K562 (cell line): ENCODE data around the gene U2SURP. TPM values are rescaled to one million over a fixed set of nuclear protein-coding genes. Genes with fewer than 3 reads are reported as not detected.

Experiments
- ATAC-seq: fragments of 200-7000 bp; cut with Tn5 transposase; 3 replicates; pipeline ENCODE4 v1.9.1; 2020; ENCODE audit warnings: moderate library complexity
- Bru-seq: library from RNA; stranded (reverse); fragments of 400-500 nt; gene quantifications from one replicate; lab custom pipeline; 2021; lab: Mats Ljungman, UMichigan
- BruChase-seq, 2 experiments: library from RNA; stranded (reverse); fragments of 400-500 nt; gene quantifications; one replicate each; lab custom pipeline; 2021; lab: Mats Ljungman, UMichigan
- BruUV-seq: library from RNA; stranded (reverse); fragments of 400-500 nt; replicated peaks from 2 replicates; lab custom pipeline; 2021; lab: Mats Ljungman, UMichigan
- CTCF ChIA-PET: fragments of 300-600 bp; formaldehyde crosslinking; extraction: SDS; loops from one replicate; lab custom pipeline; 2021; ENCODE audit warnings: low intra/inter-chr PET ratio; lab: Yijun Ruan, JAX
- POLR2A ChIA-PET: fragments of 300-600, 350-650 bp; sonication (Branson Sonifier 250); formaldehyde crosslinking; extraction: SDS; loops from one replicate; lab custom pipeline; 2021; ENCODE audit warnings: antibody characterized with exemption, inconsistent platforms; lab: Yijun Ruan, JAX
- DNase-seq, 4 experiments: peaks; one replicate each; pipeline versions ENCODE4 v3.0.0 to v3.0.0-alpha.2; 2011 to 2018; ENCODE audit warnings: low spot score in 3 of 4, mixed read lengths in 3 of 4; ENCODE audit errors: extremely low read depth in 1 of 4
- FAIRE-seq: peaks from 2 replicates; lab custom pipeline; 2011; peaks lifted over from hg19 to GRCh38; lab: Jason Lieb, UNC
- H2AFZ ChIP-seq: 2 replicates; pipeline ENCODE4 v1.6.0; 2011; ENCODE audit warnings: low read depth, low read length, control low read depth, inconsistent platforms
- H3K27ac ChIP-seq: fragments of 200-600 bp; 3 replicates; pipeline ENCODE4 v1.8.0; 2011; ENCODE audit warnings: low read depth, mild to moderate bottlenecking, control low read depth, inconsistent platforms, low read length, moderate library complexity, mixed read lengths; ENCODE audit errors: extremely low read depth
- H3K27me3 ChIP-seq, 2 experiments: fragments of 300-600 bp in 1 of 2; 2 replicates in 1 of 2; 3 replicates in 1 of 2; pipeline versions ENCODE4 v1.6.0 to v1.8.0; 2011; ENCODE audit warnings: inconsistent platforms in 2 of 2, low read length in 2 of 2, mild to moderate bottlenecking in 1 of 2, mixed read lengths in 1 of 2, moderate library complexity in 1 of 2; ENCODE audit not compliant: control insufficient read depth in 2 of 2, insufficient read depth in 2 of 2
- H3K36me3 ChIP-seq: fragments of 300-600 bp; 3 replicates; pipeline ENCODE4 v1.8.0; 2011; ENCODE audit warnings: mild to moderate bottlenecking, low read length, inconsistent platforms; ENCODE audit not compliant: control insufficient read depth, insufficient read depth
- H3K4me1 ChIP-seq, 2 experiments: fragments of 200-600 bp in 1 of 2; replicated peaks in 1 of 2; 2 replicates in 1 of 2; 3 replicates in 1 of 2; pipeline versions ENCODE4 v1.5.1 to v1.8.0; 2011; ENCODE audit warnings: inconsistent platforms in 2 of 2, low read length in 2 of 2, mild to moderate bottlenecking in 1 of 2, mixed read lengths in 1 of 2, moderate library complexity in 1 of 2; ENCODE audit not compliant: control insufficient read depth in 2 of 2, insufficient read depth in 2 of 2
- H3K4me2 ChIP-seq: 2 replicates; pipeline ENCODE4 v1.6.1; 2011; ENCODE audit warnings: low read length, control low read depth, inconsistent platforms, mixed read lengths; ENCODE audit not compliant: insufficient read depth
- H3K4me3 ChIP-seq: fragments of 200-600 bp; sonication (generic), shearing (Covaris generic); 2 replicates; pipeline ENCODE4 v1.5.1; 2016; ENCODE audit warnings: control low read depth, inconsistent platforms
- H3K79me2 ChIP-seq: fragments of 200-600 bp; 3 replicates; pipeline ENCODE4 v1.8.0; 2011; ENCODE audit warnings: low read length, inconsistent platforms; ENCODE audit not compliant: control insufficient read depth, insufficient read depth
- H3K9ac ChIP-seq, 2 experiments: 2 replicates each; pipeline versions ENCODE4 v1.6.0 to v1.6.1; 2011; ENCODE audit warnings: low read depth in 2 of 2, low read length in 2 of 2, control low read depth in 1 of 2, inconsistent platforms in 1 of 2, mild to moderate bottlenecking in 1 of 2, mixed read lengths in 1 of 2; ENCODE audit not compliant: insufficient read depth in 1 of 2
- H3K9me1 ChIP-seq: one replicate; pipeline ENCODE4 v1.6.0; 2011; ENCODE audit warnings: inconsistent platforms, mild to moderate bottlenecking, low read length, moderate library complexity; ENCODE audit not compliant: control insufficient read depth, insufficient read depth
- H3K9me3 ChIP-seq: replicated peaks from 2 replicates; pipeline ENCODE4 v1.5.1; 2011; ENCODE audit warnings: low read depth, low read length, inconsistent platforms; ENCODE audit not compliant: control insufficient read depth, insufficient read depth
- H4K20me1 ChIP-seq: replicated peaks from 2 replicates; pipeline ENCODE4 v1.6.1; 2011; ENCODE audit warnings: low read length, inconsistent platforms, mixed read lengths; ENCODE audit not compliant: control insufficient read depth, insufficient read depth
- KDM5B ChIP-seq: fragments of 200-600 bp; sonication (generic); IDR thresholded peaks from 2 replicates; pipeline ENCODE4 v1.6.1; 2012; ENCODE audit warnings: low read depth, mild to moderate bottlenecking, moderate library complexity, low read length, control low read depth, inconsistent platforms; ENCODE audit not compliant: insufficient replicate concordance
- MBD2 ChIP-seq: sonication (generic); IDR thresholded peaks from 2 replicates; pipeline ENCODE4 v1.6.1; 2016; ENCODE audit warnings: low read depth, borderline replicate concordance
- MCM3 ChIP-seq: fragments of 450-650 bp; IDR thresholded peaks from 2 replicates; pipeline ENCODE4 v1.6.1; 2016
- MEIS2 ChIP-seq: fragments of 450-650 bp; IDR thresholded peaks from 2 replicates; pipeline ENCODE4 v1.6.1; 2014; ENCODE audit warnings: mild to moderate bottlenecking; ENCODE audit not compliant: partially characterized antibody
- NCOA6 ChIP-seq: fragments of 450-650 bp; IDR thresholded peaks from 2 replicates; pipeline ENCODE4 v1.6.1; 2017; ENCODE audit warnings: mild to moderate bottlenecking
- NEUROD1 ChIP-seq: fragments of 150-350 bp; IDR thresholded peaks from 2 replicates; pipeline ENCODE4 v1.6.1; 2014; ENCODE audit warnings: borderline replicate concordance, low read length, low read depth; ENCODE audit not compliant: partially characterized antibody
- PCBP2 ChIP-seq: fragments of 200-400 bp; formaldehyde crosslinking; IDR thresholded peaks from 2 replicates; pipeline ENCODE4 v1.6.1; 2018; ENCODE audit warnings: low read length, low read depth, mild to moderate bottlenecking, moderate library complexity; ENCODE audit not compliant: poor library complexity, severe bottlenecking
- RAD51 ChIP-seq: fragments of 450-650 bp; IDR thresholded peaks from 2 replicates; pipeline ENCODE4 v1.7.1; 2016; ENCODE audit warnings: low read depth, mild to moderate bottlenecking, borderline replicate concordance
- RFX5 ChIP-seq: IDR thresholded peaks from 2 replicates; pipeline ENCODE4 v1.6.1; 2011; ENCODE audit warnings: low read depth, mild to moderate bottlenecking, improper control_type of control experiment, low read length
- ZBTB17 ChIP-seq: fragments of 450-650 bp; formaldehyde crosslinking; IDR thresholded peaks from 2 replicates; pipeline ENCODE4 v1.4.0; 2020; ENCODE audit warnings: mild to moderate bottlenecking
- ZNF717 ChIP-seq: fragments of 250-450 bp; sonication (Bioruptor Pico); IDR thresholded peaks from 2 replicates; pipeline ENCODE4 v1.5.0; 2021
- WGBS: fragments of 100-300 bp; shearing (Covaris generic); methylation state at CpG from one replicate; pipeline ENCODE4 v1.1.6; 2016; ENCODE audit warnings: low coverage, mixed read lengths; ENCODE audit not compliant: insufficient coverage; ENCODE audit errors: missing lambda C conversion rate; 5-methylcytosine and 5-hydroxymethylcytosine counted together
- in situ Hi-C: fragments of 300-500 bp; cut with MboI; formaldehyde crosslinking; loops from 4 replicates; pipeline ENCODE4 v1.15.0; 2018; ENCODE audit warnings: inconsistent platforms, mixed read lengths
- intact Hi-C: fragments of 100-400 bp; cut with micrococcal nuclease; formaldehyde crosslinking; loops from 2 replicates; pipeline ENCODE4 v1.14.2; 2022
- long read RNA-seq, 3 experiments: library from polyadenylated mRNA in 2 of 3; library from RNA in 1 of 3; unstranded in 2 of 3; stranded (forward) in 1 of 3; transcript quantifications; one replicate each; pipeline ENCODE4 v2.0.0, GENCODE V29; 2019 to 2022
- polyA minus RNA-seq, 3 experiments: library from RNA; depleted of rRNA, polyadenylated mRNA; stranded (reverse); fragments of >200 nt; gene quantifications; 2 replicates each; pipeline ENCODE4 v1.2.3, GENCODE V29; 2011
- polyA plus RNA-seq, 8 experiments: library from polyadenylated mRNA; depleted of rRNA in 4 of 8; stranded (reverse) in 5 of 8; unstranded in 3 of 8; fragments of >200 nt; fragmentation: Nextera tagmentation in 2 of 8; fragmentation: Illumina TruSeq in 1 of 8; extraction: Ambion mirVana in 2 of 8; extraction: Trizol in 1 of 8; gene quantifications; 2 replicates each; pipeline versions ENCODE4 v1.2.1 to v1.2.3, GENCODE V29; 2011 to 2014; ENCODE audit warnings: inconsistent platforms in 1 of 8, missing spikeins in 1 of 8
- total RNA-seq, 7 experiments: library from RNA; depleted of rRNA in 6 of 7; stranded (reverse); fragments of >200 nt in 6 of 7; fragmentation: Illumina TruSeq in 2 of 7; extraction: Trizol in 2 of 7; gene quantifications; 2 replicates each; pipeline versions ENCODE4 v1.2.1 to v1.2.3, GENCODE V29; 2011 to 2021; ENCODE audit warnings: low replicate concordance in 1 of 7
- TF ChIP-seq, protein P1 (sequence below): fragments of 450-650 bp; formaldehyde crosslinking; IDR thresholded peaks from 2 replicates; pipeline ENCODE4 v1.4.0; 2020; ENCODE audit warnings: mild to moderate bottlenecking
- TF ChIP-seq, protein P2 (sequence below): fragments of 250-450 bp; sonication (Bioruptor Pico); IDR thresholded peaks from 2 replicates; pipeline ENCODE4 v1.4.0; 2020; ENCODE audit warnings: borderline replicate concordance

U2SURP gene
- total RNA-seq (2011; cell fraction: chromatin; rRNA removed; ENCODE audit: low replicate concordance) = 224 and 739 TPM in 2 replicates
- total RNA-seq (2011; cell fraction: nucleolus; rRNA removed) = 79.4 and 92.0 TPM in 2 replicates
- 184 and 255 TPM in 2 replicates for total RNA-seq (2011; cell fraction: nucleoplasm; rRNA removed)
- 116 and 128 TPM in 2 replicates for total RNA-seq (2014; rRNA removed)
- 280 and 375 TPM in 2 replicates for total RNA-seq (2014; rRNA removed; fragmentation: Illumina TruSeq; extraction: Trizol)
- 193 and 205 TPM in 2 replicates for total RNA-seq (2015; rRNA removed; fragmentation: Illumina TruSeq; extraction: Trizol)
- 198 and 199 TPM in 2 replicates for total RNA-seq (2021)
- polyA plus RNA-seq (2011; rRNA removed) = 108 and 140 TPM in 2 replicates
- polyA plus RNA-seq (2011; cell fraction: cytosol; rRNA removed) = 8.8 and 22.2 TPM in 2 replicates
- 182 and 207 TPM in 2 replicates for polyA plus RNA-seq (2011; cell fraction: nucleus; rRNA removed)
- 66.4 and 103 TPM in 2 replicates for polyA plus RNA-seq (2012)
- polyA plus RNA-seq (2014; fragmentation: Illumina TruSeq; extraction: Trizol) = 174 and 178 TPM in 2 replicates
- 100 to 1,000 TPM; 191 to 322 TPM for polyA plus RNA-seq (2014; fragmentation: Nextera tagmentation; extraction: Ambion mirVana)
- 97.8 and 140 TPM in 2 replicates for polyA plus RNA-seq (2014; rRNA removed)
- 269 and 309 TPM in 2 replicates for polyA minus RNA-seq (2011; rRNA and poly(A)+ RNA removed)
- 56.3 and 70.0 TPM in 2 replicates for polyA minus RNA-seq (2011; cell fraction: cytosol; rRNA and poly(A)+ RNA removed)
- polyA minus RNA-seq (2011; cell fraction: nucleus; rRNA and poly(A)+ RNA removed) = 193 and 346 TPM in 2 replicates
- Bru-seq, nascent RNA = percentile 97 among the genes with signal in this experiment
- BruChase-seq, experiment 1, labeled RNA remaining after a 2-hour chase = percentile 99 among the genes with signal in this experiment
- percentile 99 among the genes with signal in this experiment for BruChase-seq, experiment 2, labeled RNA remaining after a 6-hour chase
- long read RNA-seq, experiment 1, full-length matches to known transcripts = 82 of 947 reads
- long read RNA-seq, experiment 1, partial matches to known transcripts = 630 of 947 reads
- long read RNA-seq, experiment 1, other reads (novel, unspliced or antisense) = 235 of 947 reads
- long read RNA-seq, experiment 2, partial matches to known transcripts = 28 of 76 reads
- long read RNA-seq, experiment 2, other reads (novel, unspliced or antisense) = 48 of 76 reads
- long read RNA-seq, experiment 3, full-length matches to known transcripts = 36 of 119 reads
- long read RNA-seq, experiment 3, partial matches to known transcripts = 70 of 119 reads
- long read RNA-seq, experiment 3, other reads (novel, unspliced or antisense) = 13 of 119 reads

DNA sequence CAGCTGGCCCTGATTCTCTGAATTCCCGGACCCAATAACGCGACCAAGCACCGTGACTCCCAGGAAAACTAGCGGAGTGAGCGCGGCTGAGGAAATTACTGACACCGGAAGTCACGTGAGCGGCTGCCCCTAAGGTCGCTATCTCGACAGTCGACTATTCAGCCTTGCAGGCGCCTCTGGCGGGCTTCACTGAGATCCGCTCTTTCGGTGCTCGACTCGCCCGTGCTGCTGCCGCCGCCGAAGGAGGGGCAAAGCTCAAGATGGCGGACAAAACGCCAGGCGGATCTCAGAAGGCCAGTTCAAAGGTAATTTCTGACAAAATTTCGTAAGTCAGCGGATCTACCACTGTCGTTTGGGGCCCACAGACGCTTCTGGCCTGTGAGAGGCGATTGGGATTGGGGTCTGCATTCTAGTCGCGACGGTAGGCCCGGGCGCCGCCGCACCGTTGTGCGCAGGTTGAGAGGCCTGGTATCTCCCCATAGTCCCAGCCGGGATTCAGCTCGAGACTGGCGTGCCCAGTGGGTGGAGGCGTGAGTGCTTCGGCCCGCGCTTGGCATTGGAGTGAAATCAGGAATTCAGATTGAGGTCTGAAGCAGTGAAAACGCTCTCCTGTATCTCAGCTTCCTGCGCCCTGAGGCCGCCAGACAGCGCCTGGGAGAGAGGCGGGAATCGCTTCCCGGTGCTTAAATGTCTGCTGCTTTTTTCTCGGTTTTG lies at the start of gene U2SURP:
TSS of gene U2SURP (plus strand) at position 202 of the 714 bp plus-strand sequence. CDS start at position 261, 59 bp downstream.
- peak; percentile 82 for FAIRE-seq
- Histone ChIP-seq H3K79me2 (peaks cover 76% of the 10 kb centered on the region), H3K4me3 (peak within 1 kb of the TSS; percentile 94), H3K9me3 (no peaks in the 10 kb centered on the region), H3K9me1 (no peaks in the 10 kb centered on the region), H2AFZ (peak within 1 kb of the TSS; percentile 93), H3K4me1 (peaks cover 6 to 28% of the 10 kb centered on the region in 2 experiments; a peak in 4 of 5 replicates), H4K20me1 (peaks cover 18% of the 10 kb centered on the region), H3K9ac (peak within 1 kb of the TSS; percentile 98 to 99), H3K4me2 (peak within 1 kb of the TSS; percentile 99), H3K36me3 (peaks cover 7% of the 10 kb centered on the region; the same call in 1 of the 3 replicates), H3K27me3 (no peaks in the 10 kb centered on the region), H3K27ac (peak within 1 kb of the TSS; percentile 99)
- TSS peak; percentile 58 for BruUV-seq
- ChIA-PET CTCF (interaction anchor here (0.6 kb wide), 1 partner anchor 267 kb away, joined by 4 read pairs; no protein-coding TSS in a partner anchor), POLR2A (interaction anchor here (0.5 to 2.7 kb wide), 28 partner anchors 8 to 608 kb away, joined by 3 to 17 read pairs (median 3); no protein-coding TSS in a partner anchor)
- peak; percentile 88 to 98 (median 90) for DNase-seq
- intact Hi-C loops (loop anchor here (1.0 to 5.0 kb wide), 2 partner anchors 117 to 974 kb away; no protein-coding TSS in a partner anchor), in situ Hi-C loops (no loop called here)
- under 1% methylated on average over 51 of the region's 55 CpGs for WGBS
- ATAC-seq = peak; percentile 74
- no peak for TF ChIP-seq PCBP2
- TF ChIP-seq NEUROD1 = peak; percentile 87
- no peak for TF ChIP-seq MCM3
- TF ChIP-seq, protein P1, sequence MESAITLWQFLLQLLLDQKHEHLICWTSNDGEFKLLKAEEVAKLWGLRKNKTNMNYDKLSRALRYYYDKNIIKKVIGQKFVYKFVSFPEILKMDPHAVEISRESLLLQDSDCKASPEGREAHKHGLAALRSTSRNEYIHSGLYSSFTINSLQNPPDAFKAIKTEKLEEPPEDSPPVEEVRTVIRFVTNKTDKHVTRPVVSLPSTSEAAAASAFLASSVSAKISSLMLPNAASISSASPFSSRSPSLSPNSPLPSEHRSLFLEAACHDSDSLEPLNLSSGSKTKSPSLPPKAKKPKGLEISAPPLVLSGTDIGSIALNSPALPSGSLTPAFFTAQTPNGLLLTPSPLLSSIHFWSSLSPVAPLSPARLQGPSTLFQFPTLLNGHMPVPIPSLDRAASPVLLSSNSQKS (CRISPR knock-in tag) = no peak
- TF ChIP-seq, protein P2, sequence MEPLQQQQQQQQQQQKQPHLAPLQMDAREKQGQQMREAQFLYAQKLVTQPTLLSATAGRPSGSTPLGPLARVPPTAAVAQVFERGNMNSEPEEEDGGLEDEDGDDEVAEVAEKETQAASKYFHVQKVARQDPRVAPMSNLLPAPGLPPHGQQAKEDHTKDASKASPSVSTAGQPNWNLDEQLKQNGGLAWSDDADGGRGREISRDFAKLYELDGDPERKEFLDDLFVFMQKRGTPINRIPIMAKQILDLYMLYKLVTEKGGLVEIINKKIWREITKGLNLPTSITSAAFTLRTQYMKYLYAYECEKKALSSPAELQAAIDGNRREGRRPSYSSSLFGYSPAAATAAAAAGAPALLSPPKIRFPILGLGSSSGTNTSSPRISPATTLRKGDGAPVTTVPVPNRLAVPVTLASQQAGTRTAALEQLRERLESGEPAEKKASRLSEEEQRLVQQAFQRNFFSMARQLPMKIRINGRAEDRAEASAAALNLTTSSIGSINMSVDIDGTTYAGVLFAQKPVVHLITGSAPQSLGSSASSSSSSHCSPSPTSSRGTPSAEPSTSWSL (CRISPR knock-in tag) = no peak
- peak; percentile 100 for TF ChIP-seq ZBTB17 (CRISPR knock-in tag)
- peak; percentile 0 for TF ChIP-seq MEIS2
- peak; percentile 96 for TF ChIP-seq RAD51
- peak; percentile 84 for TF ChIP-seq KDM5B
- TF ChIP-seq RFX5 = no peak
- TF ChIP-seq ZNF717 (CRISPR knock-in tag) = no peak
- peak; percentile 22; the same call in 1 of the 2 replicates for TF ChIP-seq MBD2
- TF ChIP-seq NCOA6 = no peak
